Stimulated activated CD8-positive, alpha-beta memory T cell treated with anti-CD3 and anti-CD28 coated beads, Interleukin-4, amount 100 ng/mL, for 48 hours (primary cell): ENCODE measurements around the gene HECTD2.
"Not testable (repeated sequence)": the region's sequence is repeated elsewhere in the genome, so short reads cannot be mapped to it uniquely, and the experiment has no call there.

ENCODE experiments used
- DNase-seq: peaks from one replicate; pipeline ENCODE4 v3.0.0-alpha.2; 2020

HECTD2 gene

DNA sequence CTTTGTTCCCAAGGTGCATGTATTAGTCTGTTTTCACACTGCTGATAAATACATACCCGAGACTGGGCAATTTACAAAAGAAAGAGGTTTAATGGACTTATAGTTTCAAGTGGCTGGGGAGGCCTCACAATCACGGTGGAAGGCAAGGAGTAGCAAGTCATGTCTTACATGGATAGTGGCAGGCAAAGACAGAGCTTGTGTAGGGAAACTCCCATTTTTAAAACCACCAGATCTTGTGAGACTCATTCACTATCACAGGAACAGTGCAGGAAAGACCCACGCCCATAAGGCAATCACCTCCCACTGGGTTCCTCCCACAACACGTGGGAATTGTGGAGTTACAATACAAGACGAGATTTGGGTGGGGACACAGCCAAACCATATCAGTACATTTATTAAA, 129.8 kb downstream of the HECTD2 start:
- DNase-seq, result no peak

DNA sequence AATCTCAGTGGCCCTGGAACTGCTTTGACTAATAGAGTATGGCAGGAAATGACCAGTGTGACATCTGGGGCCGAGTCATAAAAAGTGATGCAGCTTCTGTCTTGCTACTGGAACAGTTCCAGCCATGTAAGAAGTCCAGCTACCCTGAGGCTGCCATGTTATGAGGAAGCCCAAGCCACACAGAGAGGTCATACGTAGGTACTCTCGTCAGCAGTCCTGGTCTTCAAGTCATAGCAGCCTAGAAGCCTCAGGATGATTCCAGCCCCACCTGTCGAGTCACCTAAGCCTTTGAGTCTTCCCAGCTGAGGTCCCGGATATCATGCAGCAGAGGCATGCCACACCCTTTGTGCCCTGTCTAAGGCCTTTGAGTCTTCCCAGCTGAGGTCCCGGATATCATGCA, 130.6 kb downstream of the HECTD2 start:
- DNase-seq, result no peak

DNA sequence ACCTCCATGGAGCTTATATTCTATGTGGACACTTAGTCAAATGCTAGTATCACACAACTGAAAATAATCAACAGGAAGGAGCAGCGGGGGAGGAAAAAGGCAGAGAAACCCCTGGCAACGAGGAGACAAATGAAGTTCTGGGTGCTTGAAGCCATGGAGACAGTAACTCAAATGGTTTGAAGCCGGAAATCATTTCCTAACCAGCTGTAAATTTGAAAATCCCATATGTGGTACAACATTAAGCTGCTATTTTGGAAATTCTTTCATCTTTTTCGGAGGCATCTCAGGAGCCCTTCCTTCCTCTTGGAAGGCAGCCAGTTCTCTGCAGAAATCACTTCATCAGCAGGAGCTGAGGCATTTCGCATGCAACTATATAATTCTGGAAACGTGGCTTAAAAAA, 131.3 kb downstream of the HECTD2 start:
- DNase-seq, result no peak

DNA sequence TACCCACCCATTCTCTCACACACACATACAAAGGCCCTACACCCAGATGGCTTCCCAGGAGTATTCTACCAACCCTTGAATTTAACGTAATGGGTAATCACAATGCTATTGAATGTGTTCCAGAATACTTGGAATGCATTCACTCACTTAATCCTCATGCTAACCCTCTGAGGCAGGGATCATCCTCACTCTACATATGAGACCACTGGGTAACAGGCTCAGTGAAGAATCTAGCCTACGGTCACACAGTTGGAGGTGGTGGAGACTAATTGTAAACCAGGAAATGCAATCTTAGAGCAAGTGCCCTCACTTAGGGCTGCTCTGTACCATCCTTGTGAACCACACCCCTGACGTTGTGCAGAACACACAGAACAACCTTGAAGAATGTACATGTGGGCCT, 135.2 kb downstream of the HECTD2 start:
- DNase-seq, result no peak

DNA sequence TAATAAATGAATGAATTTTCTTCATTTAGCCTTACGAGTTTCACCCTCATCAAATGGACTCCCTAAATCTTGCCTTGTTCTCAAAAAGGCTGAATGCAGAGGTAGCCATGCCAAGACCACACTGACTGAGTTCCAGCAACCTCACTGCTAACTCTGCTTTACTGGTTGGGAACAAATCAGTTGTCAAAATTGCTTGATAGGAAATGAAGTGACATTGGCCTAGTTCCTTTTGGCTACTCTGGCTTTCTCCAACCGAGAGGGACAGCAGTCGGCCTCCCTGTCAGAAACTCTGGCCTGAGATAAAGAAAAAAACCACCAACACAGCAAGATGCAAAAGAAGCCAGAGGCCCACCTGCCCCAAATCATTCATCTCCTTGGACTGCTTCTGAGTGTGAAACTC, 135.7 kb downstream of the HECTD2 start:
- DNase-seq, result no peak

DNA sequence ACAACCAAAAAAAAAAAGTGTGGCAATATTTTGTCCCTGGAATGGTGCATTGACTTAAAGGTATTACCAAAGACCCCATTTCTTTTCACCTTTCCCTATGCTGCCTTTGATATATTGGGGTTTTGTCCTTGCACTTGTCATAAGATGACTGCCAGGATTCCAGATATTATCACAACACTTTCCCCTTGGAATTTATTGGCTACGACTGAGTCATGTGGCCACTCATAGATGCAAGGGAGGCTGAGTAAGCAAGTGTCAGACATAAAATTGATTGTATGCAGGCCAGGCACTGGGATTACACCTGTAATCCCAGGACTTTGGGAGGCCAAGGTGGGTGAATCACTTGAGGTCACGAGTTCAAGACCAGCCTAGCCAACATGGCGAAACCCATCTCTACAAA, 139.1 kb downstream of the HECTD2 start:
- no peak for DNase-seq

DNA sequence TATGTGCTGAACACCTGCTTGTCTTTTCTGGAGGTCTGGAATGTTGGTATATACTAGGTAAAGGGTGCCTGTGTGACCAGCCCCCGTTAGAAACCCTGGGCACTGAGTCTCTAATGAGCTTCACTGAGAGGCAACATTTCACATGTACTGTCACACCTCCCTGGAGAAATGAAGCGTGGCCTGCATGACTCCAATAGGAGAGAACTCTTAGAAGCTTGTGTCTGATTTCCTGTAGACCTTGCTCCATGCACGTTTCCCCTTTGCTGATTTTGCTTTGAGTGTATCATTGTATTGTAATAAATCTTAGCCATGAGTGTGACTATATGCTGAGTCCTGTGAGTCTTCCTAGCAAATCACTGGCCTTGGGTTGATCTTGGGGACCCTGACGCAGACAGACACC, 139.9 kb downstream of the HECTD2 start:
- no peak for DNase-seq

DNA sequence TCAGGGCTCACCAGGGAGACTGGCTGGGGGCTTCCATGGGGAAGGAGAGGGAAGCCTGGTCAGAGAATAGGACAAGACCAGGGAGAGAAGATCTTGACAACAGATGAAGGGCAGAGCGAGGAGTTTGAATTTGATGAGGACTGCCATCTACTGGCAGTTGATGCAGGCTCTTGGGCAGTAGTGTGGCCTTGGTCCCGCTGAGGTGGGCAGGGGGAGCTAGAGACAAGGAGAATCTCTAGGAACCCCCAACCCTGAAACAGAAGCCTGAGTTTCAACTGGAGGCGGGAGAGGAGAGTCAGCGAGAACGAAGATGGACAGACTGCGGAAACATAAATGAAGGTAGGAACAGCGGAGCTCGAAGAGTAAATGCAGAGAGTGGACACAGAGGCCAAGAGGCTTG, 141.7 kb downstream of the HECTD2 start:
- DNase-seq, result no peak

DNA sequence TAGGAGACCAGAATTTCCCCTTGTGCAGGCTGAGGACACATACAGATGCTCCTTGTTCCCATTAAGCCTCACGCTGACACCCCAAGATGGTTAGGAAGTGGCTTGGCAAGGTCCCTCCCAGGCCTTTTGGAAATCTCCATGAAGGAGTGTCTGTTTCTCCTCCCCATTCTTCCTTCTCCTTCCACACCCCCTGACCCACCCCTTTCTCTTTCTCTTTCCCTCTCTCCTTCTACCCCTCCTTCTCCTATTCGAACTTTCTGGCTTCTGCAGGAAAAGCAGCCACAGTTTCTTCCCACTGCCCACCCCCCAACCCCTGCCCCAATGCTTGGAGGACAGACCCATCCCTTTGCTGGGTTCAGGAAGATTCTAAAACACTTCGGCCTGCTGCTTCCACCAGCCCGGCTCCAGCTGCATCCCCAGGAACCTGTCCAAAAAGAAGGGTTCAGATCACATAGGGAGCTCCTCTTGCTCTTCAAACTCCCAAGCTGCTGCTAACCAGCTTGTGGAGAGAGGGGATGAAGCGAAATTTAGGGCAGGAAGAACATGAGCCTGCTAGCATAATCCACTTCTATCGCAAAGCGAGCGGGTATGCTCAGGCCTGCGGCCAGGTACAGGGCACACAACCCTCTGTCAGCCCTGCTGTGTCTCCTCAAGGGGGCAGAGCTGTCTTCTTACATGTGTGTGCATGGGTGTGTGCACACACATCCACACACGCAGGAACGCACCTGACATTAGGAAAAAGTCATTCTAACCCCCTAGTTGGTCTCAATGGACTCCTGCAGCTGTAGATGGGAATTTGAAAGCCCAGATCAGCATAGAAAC, 142.3 kb downstream of the HECTD2 start:
- no peak for DNase-seq

DNA sequence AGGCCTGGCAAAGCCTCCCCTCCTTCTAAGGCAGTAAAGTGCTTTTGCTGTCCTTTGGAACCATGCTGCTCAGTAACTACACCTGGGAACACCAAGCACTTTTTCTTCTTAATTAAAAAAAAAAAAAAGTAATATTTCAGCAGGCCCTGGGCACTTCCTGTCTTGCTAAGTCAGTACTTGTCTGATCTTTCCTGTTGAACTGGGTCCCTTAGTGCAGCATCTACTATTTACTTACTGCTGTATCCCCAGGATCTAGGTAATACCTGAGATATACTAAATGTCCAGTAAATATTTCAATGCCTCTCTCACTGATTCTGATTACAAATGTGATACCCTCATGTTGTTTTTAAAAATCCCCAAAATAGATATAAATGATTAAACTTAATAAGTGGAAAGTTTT, 145.3 kb downstream of the HECTD2 start:
- no peak for DNase-seq

DNA sequence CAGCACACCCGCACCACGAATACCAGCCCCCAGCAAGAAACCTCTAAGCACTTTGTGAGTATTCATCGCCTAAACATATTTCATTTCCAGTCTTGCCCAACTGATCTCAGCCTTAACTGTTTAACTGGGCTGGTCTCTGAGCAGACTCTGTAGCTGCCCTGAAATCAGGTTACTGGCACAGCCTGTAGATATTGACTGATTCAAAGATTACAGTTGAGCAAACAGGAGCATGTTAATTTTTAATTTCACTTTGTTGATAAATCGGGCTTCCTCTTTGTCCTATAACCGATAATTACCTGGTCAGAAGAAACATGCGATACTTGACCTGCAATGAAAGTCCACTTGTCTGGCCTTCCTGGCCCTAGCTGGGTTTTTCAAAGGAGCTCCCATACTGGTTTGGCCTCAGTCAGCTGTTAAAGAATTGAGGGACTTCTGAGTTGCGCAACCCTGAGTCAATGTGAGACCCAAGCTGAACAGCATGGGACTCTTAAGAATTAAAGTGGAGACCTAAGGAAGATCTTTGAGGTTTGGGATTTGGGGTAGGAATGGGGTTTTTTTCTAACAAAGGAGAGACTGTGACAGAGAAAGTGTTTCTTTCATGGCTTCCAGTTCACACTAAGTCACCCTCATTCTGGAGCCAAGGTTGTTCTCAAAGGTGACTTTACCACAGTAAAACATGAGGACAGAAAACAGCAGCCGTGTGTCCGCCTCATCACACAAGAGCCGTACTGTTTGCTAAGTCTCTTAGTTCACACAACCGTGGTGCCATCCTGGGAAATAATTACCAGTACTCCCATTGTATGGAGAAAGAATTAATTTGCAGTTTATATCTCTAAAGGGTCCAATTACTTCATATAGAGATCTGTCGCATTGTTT, 146.8 kb downstream of the HECTD2 start:
- DNase-seq, result no peak

DNA sequence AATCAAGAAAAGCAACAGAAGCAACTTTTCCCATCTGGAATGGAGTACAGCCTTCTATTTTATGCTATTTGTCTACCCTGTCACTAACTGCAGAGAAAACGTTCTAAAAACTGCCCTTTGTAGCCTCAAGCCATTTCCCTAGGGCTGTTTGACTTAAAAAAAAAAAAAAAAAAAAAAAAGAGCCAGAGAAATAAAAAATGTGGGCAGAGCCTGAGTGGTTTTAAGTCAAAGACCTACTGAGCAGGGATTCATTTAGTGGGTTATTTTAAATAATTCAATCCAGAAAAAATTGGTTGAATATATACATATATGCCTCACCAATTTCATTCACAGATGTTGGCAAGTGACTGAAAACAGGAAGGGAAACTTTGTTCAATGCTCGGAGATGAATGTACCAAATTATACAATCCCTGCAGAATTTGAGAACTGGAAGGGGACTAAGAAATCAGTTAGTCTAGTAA, 147.5 kb downstream of the HECTD2 start:
- no peak for DNase-seq

DNA sequence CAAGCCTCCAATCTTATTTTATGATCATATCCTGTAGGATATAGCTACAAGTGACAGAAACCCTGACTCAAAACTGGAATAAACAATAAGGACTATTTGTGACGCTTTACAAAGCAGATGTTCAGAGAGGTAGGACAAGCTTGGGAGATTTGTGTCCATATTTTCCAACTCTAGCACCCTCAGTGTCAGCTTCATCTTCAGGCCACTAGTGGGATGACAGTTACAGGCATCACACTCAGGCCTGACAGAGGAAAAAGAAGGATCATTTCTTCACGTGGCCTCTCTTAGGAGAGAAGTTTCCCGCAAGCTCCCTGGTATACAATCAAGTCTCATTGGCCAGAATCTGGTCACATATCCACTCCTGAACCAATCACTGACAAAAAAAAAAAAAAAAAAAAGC, 148.3 kb downstream of the HECTD2 start:
- DNase-seq, result no peak

DNA sequence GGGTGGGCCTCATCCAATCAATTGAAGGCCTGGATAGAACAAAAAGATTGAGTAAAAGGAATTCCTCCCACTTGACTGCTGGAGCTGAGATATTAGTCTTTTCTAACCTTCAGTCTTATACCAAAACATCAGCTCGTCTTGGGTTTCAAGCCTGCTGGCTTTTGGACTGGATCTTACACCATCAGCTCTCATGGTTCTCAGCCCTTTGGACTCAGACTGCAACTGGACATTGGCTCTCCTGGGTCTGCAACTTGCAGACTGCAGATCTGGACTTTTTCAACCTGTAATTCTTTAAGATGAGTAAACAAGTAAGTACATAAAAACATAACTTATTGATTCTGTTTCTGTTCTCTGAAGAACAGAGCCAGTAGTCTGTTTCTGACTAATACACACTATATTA, 149.0 kb downstream of the HECTD2 start:
- no peak for DNase-seq

DNA sequence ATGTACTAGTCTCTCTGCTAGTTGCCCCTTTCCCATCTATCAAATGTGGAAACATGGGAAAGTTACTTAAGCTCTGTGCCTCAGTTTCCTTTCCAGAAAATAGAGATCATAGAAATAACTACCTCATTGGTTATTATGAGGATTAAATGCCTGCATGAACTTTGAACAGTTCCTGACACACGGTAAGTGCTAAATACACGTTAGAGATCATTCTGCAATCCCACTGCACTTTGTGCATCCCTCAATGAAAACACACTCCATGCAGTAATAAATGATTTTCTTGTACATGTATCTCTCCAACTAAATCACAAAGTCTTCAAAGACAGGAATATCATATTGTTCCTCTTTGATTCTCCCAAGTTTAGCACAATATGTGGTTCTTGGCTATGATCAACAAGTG, 149.6 kb downstream of the HECTD2 start:
- no peak for DNase-seq

DNA sequence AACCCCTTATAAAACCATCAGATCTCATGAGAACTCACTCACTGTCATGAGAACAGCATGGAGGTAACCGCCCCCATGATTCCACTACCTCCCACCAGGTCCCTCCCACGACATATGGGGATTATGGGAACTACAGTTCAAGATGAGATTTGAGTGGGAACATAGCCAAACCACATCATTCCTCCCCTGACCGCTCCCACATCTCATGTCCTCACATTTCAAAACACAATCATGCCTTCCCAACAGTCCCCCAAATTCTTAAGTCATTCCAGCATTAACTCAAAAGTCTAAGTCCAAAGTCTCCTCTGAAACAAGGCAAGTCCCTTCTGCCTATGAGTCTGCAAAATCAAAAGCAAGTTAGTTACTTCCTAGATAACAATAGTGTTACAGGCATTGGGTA, 150.7 kb downstream of the HECTD2 start:
- not testable (repeated sequence) for DNase-seq

DNA sequence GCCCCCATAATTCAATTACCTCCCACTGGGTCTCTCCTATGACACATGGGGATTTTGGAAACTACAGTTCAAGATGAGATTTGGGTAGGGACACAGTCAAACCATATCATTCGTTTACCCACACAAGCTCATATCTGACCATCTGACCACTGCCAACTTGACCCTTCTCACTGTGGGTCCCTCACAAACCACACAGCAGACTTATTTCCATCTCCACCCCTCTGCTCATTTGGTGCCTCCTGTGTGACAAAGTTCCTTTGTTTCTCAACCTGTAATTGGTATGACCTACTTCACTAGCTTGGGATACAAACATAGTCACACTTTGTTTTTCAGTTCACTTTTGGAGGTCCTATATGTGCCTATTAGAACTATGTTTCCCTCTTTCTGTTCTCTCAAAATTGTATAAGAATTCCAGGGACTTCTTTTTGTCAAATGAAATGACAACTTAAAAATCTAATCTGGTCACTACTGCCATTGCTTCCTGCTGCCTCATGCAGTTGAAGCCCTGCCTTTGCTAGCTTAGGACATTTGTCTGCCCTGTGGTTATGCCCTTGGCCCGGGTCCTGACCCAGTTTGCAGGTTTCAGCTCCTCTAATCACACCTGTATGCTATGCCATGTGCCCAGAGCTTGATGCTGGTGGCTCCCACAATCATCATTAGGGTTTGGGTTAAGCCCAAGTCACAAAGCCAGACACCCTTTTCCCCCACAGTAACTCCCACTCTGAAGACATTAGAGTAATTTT, 152.9 kb downstream of the HECTD2 start:
- no peak for DNase-seq

DNA sequence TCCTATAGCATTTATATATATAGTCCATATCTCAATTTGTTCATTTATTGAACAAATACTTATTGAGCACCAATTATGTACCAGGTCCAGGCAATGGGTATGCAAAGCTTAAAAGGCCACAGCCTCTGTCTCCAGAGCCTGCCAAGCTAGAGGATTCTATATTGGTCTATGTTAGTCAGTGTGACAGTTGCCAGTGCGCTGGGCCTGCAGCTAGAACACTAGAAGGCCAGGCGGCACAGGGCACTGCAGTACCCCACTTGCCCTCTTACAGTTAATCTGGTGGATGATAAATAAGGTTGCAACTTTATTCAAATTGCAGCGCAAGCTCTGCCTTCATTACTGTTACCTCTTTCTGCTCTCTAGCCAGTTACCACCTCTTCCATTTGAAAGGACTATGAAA, 153.9 kb downstream of the HECTD2 start:
- no peak for DNase-seq
